Measurements from ENCODE around the gene DND1. TPM values are rescaled to one million over a fixed set of nuclear protein-coding genes. Genes with fewer than 3 reads are reported as not detected.
A peak's percentile ranks its signal among the peaks of the same experiment; 100 is the strongest.

The DND1 gene
- total RNA-seq, 1 experiment from 2014 or later = 3.3 TPM

DNA sequence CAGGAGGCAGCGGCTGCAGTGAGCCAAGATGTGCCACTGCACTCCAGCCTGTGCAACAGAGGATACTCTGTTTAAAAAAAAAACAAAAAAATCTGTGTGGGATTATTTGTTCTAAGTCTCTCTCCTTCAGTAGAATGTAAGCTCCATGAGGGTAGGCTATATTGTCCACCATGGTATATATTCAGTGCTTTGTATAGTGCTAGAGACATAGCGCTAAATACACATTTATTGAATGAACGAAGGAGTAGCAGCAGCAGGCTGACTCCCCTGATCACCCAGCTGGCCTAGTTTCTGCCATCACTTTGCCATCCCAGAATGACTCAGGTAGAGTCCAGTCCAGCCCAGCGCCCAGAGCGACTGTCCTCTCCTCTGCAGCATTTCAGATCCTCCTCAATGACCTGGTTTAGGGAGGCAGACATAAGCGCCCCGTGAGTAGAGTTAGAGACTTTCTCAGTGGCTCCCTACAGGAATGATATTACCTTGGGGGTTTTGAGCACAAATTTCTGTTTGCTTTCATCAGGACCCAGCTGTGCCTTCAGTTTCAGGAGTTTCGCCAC, 17.1 kb upstream of the DND1 start:
- ChIA-PET CTCF (interaction anchor here (0.9 to 1.7 kb wide), 10 partner anchors 10 to 451 kb away, joined by 3 to 10 read pairs (median 4); partner anchors contain the start of genes APBB3, EIF4EBP3, HBEGF and TMCO6), POLR2A (interaction anchor here (1.2 to 1.7 kb wide), 5 partner anchors 10 to 143 kb away, joined by 3 to 10 read pairs (median 5); partner anchors contain the start of genes EIF4EBP3, IK, NDUFA2 and ZMAT2)
- Mint-ChIP-seq H3K27ac (peak overlapping the region; percentile 98; the same call in 1 of the 2 replicates), H3K4me3 (peak overlapping the region; percentile 100), H3K27me3 (ENCODE audit: low read depth) (no peaks in the 10 kb centered on the region), H3K36me3 (peaks cover 20% of the 10 kb centered on the region), H3K4me1 (peaks cover 14% of the 10 kb centered on the region), H3K9me3 (no peaks in the 10 kb centered on the region)
- no peak for DNase-seq (ENCODE audit: low spot score)
- no peak for TF ChIP-seq NFATC4 (CRISPR knock-in tag; IDR thresholded peaks at IDR 0.05)
- TF ChIP-seq, protein P1, sequence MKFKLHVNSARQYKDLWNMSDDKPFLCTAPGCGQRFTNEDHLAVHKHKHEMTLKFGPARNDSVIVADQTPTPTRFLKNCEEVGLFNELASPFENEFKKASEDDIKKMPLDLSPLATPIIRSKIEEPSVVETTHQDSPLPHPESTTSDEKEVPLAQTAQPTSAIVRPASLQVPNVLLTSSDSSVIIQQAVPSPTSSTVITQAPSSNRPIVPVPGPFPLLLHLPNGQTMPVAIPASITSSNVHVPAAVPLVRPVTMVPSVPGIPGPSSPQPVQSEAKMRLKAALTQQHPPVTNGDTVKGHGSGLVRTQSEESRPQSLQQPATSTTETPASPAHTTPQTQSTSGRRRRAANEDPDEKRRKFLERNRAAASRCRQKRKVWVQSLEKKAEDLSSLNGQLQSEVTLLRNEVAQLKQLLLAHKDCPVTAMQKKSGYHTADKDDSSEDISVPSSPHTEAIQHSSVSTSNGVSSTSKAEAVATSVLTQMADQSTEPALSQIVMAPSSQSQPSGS (CRISPR knock-in tag; IDR thresholded peaks at IDR 0.05; ENCODE audit: borderline replicate concordance, low read depth) = no peak
- ATAC-seq = no peak

- ChIA-PET POLR2A (no interaction called here), CTCF (no interaction called here)
- DNase-seq (ENCODE audit: low spot score) = no peak
- Mint-ChIP-seq H3K36me3 (peaks cover 38% of the 10 kb centered on the region), H3K4me3 (no peak overlapping the region), H3K27ac (no peak overlapping the region; the same call in 1 of the 2 replicates), H3K9me3 (no peaks in the 10 kb centered on the region), H3K27me3 (ENCODE audit: low read depth) (no peaks in the 10 kb centered on the region), H3K4me1 (no peaks in the 10 kb centered on the region)
- TF ChIP-seq, protein P2, sequence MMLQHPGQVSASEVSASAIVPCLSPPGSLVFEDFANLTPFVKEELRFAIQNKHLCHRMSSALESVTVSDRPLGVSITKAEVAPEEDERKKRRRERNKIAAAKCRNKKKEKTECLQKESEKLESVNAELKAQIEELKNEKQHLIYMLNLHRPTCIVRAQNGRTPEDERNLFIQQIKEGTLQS (CRISPR knock-in tag; conservative IDR thresholded peaks at IDR 0.05) = no peak
- TF ChIP-seq EMX1 (CRISPR knock-in tag; IDR thresholded peaks at IDR 0.05) = no peak
- no peak for TF ChIP-seq ZNF121 (CRISPR knock-in tag; IDR thresholded peaks at IDR 0.05)
- TF ChIP-seq ZNF138 (CRISPR knock-in tag; conservative IDR thresholded peaks at IDR 0.05) = no peak
- TF ChIP-seq, protein P3, sequence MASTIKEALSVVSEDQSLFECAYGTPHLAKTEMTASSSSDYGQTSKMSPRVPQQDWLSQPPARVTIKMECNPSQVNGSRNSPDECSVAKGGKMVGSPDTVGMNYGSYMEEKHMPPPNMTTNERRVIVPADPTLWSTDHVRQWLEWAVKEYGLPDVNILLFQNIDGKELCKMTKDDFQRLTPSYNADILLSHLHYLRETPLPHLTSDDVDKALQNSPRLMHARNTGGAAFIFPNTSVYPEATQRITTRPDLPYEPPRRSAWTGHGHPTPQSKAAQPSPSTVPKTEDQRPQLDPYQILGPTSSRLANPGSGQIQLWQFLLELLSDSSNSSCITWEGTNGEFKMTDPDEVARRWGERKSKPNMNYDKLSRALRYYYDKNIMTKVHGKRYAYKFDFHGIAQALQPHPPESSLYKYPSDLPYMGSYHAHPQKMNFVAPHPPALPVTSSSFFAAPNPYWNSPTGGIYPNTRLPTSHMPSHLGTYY (CRISPR knock-in tag; IDR thresholded peaks at IDR 0.05) = no peak
- no peak for TF ChIP-seq GTF2I (CRISPR knock-in tag; conservative IDR thresholded peaks at IDR 0.05)
- TF ChIP-seq, protein P4, sequence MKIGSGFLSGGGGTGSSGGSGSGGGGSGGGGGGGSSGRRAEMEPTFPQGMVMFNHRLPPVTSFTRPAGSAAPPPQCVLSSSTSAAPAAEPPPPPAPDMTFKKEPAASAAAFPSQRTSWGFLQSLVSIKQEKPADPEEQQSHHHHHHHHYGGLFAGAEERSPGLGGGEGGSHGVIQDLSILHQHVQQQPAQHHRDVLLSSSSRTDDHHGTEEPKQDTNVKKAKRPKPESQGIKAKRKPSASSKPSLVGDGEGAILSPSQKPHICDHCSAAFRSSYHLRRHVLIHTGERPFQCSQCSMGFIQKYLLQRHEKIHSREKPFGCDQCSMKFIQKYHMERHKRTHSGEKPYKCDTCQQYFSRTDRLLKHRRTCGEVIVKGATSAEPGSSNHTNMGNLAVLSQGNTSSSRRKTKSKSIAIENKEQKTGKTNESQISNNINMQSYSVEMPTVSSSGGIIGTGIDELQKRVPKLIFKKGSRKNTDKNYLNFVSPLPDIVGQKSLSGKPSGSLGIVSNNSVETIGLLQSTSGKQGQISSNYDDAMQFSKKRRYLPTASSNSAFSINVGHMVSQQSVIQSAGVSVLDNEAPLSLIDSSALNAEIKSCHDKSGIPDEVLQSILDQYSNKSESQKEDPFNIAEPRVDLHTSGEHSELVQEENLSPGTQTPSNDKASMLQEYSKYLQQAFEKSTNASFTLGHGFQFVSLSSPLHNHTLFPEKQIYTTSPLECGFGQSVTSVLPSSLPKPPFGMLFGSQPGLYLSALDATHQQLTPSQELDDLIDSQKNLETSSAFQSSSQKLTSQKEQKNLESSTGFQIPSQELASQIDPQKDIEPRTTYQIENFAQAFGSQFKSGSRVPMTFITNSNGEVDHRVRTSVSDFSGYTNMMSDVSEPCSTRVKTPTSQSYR (CRISPR knock-in tag; IDR thresholded peaks at IDR 0.05) = no peak
- no peak for ATAC-seq
Observed at GRCh38 chr5:140678993-140679392, 5.6 kb upstream of the DND1 start.

- CTCF ChIA-PET = no interaction called here
- no peaks in the 10 kb centered on the region for H3K4me1 Mint-ChIP-seq
- TF ChIP-seq GRHL2 (CRISPR knock-in tag; IDR thresholded peaks at IDR 0.05; ENCODE audit: insufficient replicate concordance, severe bottlenecking) (no peak), ZNF512 (CRISPR knock-in tag; IDR thresholded peaks at IDR 0.05; ENCODE audit: borderline replicate concordance) (no peak), IRF2 (CRISPR knock-in tag; IDR thresholded peaks at IDR 0.05; ENCODE audit: borderline replicate concordance, low read depth) (no peak), ZMAT4 (CRISPR knock-in tag; IDR thresholded peaks at IDR 0.05) (no peak), ZBTB21 (CRISPR knock-in tag; IDR thresholded peaks at IDR 0.05; ENCODE audit: borderline replicate concordance) (no peak), FOXJ3 (CRISPR knock-in tag; IDR thresholded peaks at IDR 0.05; ENCODE audit: borderline replicate concordance) (no peak), HMGA2 (CRISPR knock-in tag; IDR thresholded peaks at IDR 0.05) (no peak), EMX1 (CRISPR knock-in tag; IDR thresholded peaks at IDR 0.05) (no peak), TEAD1 (CRISPR knock-in tag; IDR thresholded peaks at IDR 0.05) (no peak)
- TF ChIP-seq, protein P2 (CRISPR knock-in tag; conservative IDR thresholded peaks at IDR 0.05) = no peak
- ATAC-seq = no peak
- H3K4me3 Mint-ChIP-seq = no peak overlapping the region
- H3K27me3 Mint-ChIP-seq (ENCODE audit: low read depth) = no peaks in the 10 kb centered on the region
- POLR2A ChIA-PET = no interaction called here
- no peak for DNase-seq (ENCODE audit: low spot score)
- H3K27ac Mint-ChIP-seq = no peak overlapping the region
- no peaks in the 10 kb centered on the region for H3K9me3 Mint-ChIP-seq
- H3K36me3 Mint-ChIP-seq = peaks cover 43% of the 10 kb centered on the region
Observed at GRCh38 chr5:140677947-140678346, 4.6 kb upstream of the DND1 start.
